GM21360 (cell line): ENCODE results near the gene SH2D3C.

ENCODE experiments used
- ATAC-seq: cut with Tn5 transposase; IDR thresholded peaks from one replicate; pipeline ENCODE4 v1.9.1; 2021; ENCODE audit warnings: mild to moderate bottlenecking, moderate library complexity; ENCODE audit not compliant: unreplicated experiment

The SH2D3C gene

GRCh38 chr9:127808347-127809001, 30.0 kb upstream of the SH2D3C start:
- no peak for ATAC-seq

GRCh38 chr9:127806871-127807270, 28.4 kb upstream of the SH2D3C start:
- ATAC-seq = no peak

- ATAC-seq = no peak
Observed at GRCh38 chr9:127805620-127806019, 27.2 kb upstream of the SH2D3C start.

GRCh38 chr9:127803507-127804352, 25.3 kb upstream of the SH2D3C start:
- no peak for ATAC-seq

- ATAC-seq = peak; percentile 66
Observed at GRCh38 chr9:127802576-127803443, 24.3 kb upstream of the SH2D3C start, which contains the start of gene FPGS. Gene FPGS, plus strand, starts transcription at chr9:127802882. Its CDS starts 43 bp downstream, at chr9:127802925.

GRCh38 chr9:127801955-127802575, 23.6 kb upstream of the SH2D3C start:
- ATAC-seq = no peak

GRCh38 chr9:127796852-127797370, 18.4 kb upstream of the SH2D3C start:
- ATAC-seq = no peak

- no peak for ATAC-seq
Observed at GRCh38 chr9:127796225-127796813, 17.9 kb upstream of the SH2D3C start.

GRCh38 chr9:127794001-127794791, 15.7 kb upstream of the SH2D3C start:
- no peak for ATAC-seq

- ATAC-seq = no peak
Observed at GRCh38 chr9:127793093-127793708, 14.7 kb upstream of the SH2D3C start.

- no peak for ATAC-seq
Observed at GRCh38 chr9:127792417-127793031, 14.1 kb upstream of the SH2D3C start.

- no peak for ATAC-seq
Observed at GRCh38 chr9:127791085-127791484, 12.6 kb upstream of the SH2D3C start.

- ATAC-seq = no peak
Observed at GRCh38 chr9:127790094-127790855, 11.8 kb upstream of the SH2D3C start.

- ATAC-seq = no peak
Observed at GRCh38 chr9:127789179-127789578, 10.7 kb upstream of the SH2D3C start.

GRCh38 chr9:127788337-127789011, 10.0 kb upstream of the SH2D3C start:
- no peak for ATAC-seq

- ATAC-seq = no peak
Observed at GRCh38 chr9:127786773-127787104, 8.3 kb upstream of the SH2D3C start.
